AG08396 (cell line): ENCODE results near the gene PRKG1.
"Not testable (repeated sequence)": the region's sequence is repeated elsewhere in the genome, so short reads cannot be mapped to it uniquely, and the experiment has no call there.

Experiments
- DNase-seq: peaks from one replicate; pipeline ENCODE4 v3.0.0; 2012; ENCODE audit warnings: low spot score, mixed read lengths

PRKG1 gene

DNA sequence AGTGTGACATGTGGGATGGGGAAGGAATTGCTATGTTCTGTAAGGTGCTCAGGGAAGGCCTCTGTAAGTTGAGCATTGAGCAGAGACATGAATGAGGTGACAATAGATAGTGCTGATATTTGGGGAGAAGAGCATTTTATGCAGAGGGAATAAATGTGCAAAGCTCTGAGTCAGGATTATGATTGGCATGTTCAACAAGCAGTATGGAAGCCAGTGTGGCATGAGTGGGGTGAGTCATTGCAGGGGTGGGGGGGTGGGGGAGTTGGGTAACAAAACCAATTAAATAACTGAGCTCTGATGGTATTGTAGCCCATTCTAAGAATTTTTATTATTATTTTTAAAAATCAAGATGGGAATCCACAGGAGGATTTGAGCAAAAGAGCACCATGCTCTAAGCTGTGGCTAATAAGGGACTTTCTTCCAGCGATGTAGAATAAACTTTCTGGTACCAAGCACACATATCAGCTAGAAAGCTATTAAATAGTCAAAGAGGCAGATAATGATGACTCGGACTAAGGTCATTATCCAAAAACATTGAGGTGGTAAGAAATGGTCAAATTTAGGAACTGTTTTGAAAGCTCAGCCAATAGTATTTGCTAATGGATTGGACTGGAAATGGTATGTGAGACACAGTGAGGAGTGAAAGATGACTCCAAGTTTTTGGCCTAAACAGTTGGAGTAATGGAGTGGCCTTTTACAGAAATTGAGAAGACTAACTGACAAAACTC is 96.4 kb downstream of the PRKG1 start:
- peak; percentile 35 for DNase-seq

DNA sequence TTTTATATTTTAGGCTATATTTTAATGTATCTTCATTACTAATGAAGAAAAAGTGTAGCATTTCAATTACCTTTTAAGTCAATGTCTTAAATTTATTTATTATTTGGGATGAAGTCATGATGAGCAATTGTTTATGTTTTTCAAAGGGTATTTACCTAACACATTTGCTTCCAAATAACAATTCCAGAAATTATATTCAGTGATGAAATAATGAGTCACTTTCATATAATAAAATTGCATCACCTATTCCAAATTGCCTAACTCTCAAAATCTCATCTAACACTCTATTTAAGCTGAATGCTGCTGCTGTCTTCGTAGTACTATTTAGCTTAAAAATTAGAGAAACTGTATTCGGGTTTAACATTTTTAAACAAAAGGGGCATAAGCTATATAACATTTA is 97.7 kb downstream of the PRKG1 start:
- DNase-seq: no peak

DNA sequence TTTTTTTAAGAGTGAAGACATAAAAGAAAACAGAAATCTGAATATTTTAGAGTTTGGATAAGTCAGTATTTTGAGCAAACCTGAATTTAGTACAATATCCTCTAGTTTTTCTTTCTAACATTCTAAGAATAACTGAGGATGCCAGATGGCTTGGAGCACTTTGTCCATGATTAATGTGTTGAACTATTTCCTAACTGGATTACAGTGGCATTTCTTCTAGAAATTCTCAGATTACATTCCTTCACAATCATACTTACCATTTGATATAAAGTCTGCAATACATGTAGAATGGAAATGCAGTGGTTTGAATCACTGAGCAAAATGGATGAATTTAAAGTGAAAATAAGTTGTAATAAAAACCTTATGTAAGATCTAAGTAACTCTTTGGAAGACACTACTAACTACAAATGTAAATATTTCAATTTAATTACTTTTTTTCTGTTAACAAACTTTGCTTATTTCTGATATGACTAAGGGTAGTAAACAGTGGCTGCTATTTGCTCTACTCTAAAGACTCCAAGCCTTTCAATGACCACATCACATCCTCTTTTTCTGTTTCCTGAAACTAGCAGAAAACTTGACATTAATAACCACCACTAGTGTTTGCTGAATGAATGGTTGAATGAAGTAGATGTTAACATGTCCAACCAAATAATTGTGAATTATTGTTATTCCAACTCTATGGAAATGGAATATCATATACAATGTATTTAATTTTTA is 102.8 kb downstream of the PRKG1 start:
- DNase-seq: peak; percentile 34

GRCh38 chr10:51178634-51179033 is 104.3 kb downstream of the PRKG1 start:
- DNase-seq: no peak

DNA sequence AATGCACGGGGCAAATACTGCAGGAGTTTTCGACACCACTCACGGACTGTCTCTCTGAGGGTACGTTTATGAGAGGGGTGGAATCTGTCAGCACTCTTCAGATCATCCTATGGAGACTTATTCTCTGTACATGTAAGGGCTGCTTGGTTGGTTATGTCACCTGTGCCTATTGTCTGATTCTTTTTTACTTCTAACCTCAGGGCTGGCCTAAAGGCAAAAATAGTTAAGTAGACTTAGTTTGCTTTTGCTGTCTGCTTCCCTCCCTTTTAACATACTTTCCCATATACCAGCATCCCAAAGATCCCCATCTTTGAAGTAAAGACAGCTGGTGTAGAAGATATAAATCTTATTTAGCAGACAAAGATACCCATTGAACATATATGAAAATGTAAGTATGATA is 105.9 kb downstream of the PRKG1 start:
- no peak for DNase-seq

- DNase-seq: no peak
Observed at GRCh38 chr10:51183783-51184182, 109.5 kb downstream of the PRKG1 start.

DNA sequence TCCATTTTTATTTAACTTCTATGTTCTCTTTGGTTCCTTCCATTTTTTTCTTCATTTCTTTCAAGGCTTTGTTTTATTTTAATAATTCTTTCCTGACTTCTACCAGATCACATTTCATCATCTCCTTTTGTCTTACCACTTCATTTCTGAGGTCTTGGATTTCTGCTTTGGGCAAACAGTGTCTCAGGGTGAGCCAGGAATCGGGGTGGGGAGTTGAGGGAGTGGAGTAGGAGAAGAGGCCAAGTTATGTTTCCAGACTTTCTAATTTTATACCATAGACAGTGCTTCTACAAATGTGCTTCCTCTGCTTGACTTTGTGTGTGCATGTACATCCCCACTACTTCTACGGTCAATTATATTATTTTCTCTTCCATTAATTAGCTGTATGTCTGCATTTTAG is 112.1 kb downstream of the PRKG1 start:
- DNase-seq: no peak

DNA sequence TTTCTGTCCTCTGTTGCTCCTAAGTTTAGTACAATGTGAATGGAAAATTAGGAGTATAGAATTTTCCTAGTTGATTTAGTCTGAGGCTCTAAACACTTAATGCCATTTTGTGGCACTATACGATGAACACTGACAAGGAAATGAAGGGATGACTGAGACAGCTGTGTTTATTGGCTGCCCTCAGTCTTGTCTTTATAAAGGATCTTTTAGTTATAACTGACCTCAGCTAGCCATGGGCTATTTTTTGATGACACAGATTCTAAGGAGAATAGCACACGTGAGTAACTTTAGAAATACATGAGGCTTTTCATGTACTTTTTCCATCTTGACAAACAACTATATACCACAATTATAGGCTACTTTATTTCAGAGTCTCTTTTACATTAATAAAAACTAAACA is 113.7 kb downstream of the PRKG1 start:
- no peak for DNase-seq

GRCh38 chr10:51188866-51189265 is 114.6 kb downstream of the PRKG1 start:
- no peak for DNase-seq

DNA sequence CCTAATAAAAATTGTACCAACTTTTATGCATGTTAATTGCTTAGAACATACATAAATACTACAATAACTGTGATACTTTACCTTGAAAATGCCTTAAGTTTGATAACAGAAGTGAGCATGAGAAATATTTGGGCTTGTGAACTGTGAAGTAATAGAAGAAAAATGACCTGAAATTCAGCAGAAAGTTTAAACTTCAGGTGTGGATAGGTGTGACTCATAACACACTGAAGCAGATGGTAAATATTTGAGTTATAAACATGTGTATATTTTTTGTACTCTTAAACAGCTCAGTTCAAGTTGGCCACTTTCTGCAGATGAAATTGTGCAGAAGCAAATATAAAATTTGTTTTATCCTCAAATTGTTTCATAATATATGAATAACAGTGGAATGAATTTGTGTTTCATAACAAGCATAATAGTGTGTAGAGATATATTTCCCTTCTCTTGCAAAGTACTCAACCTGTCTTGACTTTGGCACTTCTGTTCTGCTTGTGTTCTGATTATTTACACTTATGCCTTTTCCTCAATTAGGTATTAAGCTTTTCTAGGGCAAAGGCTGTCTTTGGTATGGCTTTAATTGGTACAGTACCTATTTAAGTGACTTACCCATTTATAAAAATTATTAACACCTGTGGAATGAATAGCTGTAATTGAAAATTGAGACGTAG is 122.4 kb downstream of the PRKG1 start:
- DNase-seq: no peak

GRCh38 chr10:51198170-51198569 is 123.9 kb downstream of the PRKG1 start:
- DNase-seq: no peak

- DNase-seq: no peak
Observed at GRCh38 chr10:51201947-51202346, 127.7 kb downstream of the PRKG1 start.

GRCh38 chr10:51203359-51203758 is 129.1 kb downstream of the PRKG1 start:
- DNase-seq: no peak

DNA sequence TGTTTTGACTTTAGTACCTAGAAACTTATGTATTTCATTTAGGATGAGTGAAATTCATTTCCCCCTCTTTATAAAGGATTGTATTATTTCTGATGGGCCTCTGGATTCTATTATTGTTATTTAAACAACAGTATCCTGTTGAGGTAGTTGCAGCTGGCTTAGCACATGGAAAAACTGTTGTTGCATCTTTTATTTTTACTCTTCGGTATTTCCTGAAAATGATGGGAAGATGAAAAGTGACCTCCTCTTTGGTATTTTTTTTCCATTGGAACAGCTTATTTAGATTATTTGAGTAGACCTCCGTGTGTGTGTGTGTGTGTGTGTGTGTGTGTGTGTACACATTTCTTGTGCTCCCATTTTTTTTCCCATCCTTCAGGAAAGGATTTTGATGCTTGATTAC is 129.8 kb downstream of the PRKG1 start:
- DNase-seq: no peak

DNA sequence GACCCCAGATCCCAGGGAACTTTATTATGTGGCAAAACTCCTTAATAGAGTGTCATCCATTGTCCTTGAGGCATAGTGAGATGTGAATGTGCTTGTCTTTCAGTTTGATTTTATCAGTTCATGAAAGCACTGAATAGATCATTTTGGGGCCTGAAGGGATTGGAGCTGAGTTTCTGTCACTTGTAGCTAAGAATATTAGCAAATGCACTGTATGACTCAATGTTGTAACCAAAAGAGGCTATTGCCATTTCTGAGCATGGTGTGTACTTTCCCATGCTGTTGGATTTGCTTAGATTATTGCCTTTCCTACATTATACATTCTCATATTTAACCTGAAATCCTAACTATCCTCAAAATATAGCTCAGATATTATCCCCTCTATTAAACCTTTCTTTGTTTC is 130.4 kb downstream of the PRKG1 start:
- no peak for DNase-seq

DNA sequence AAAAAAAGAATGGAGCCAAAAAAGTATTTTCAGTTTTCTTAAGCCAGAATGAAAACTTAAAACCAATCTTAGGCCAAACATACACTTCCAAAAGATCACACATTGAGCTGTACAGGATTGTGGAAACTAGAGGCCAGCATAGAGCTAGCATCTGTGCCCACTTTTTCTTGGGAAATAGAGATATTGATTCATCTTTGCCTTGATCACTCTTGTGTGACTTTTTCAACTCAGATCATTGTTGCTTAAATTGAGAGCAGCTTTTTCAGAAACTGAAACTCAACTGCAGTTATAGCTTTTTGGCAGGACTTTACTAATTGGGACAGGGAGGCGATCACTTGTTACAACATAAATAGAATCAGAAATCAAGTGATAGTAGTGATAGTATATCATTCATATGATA is 132.2 kb downstream of the PRKG1 start:
- no peak for DNase-seq

DNA sequence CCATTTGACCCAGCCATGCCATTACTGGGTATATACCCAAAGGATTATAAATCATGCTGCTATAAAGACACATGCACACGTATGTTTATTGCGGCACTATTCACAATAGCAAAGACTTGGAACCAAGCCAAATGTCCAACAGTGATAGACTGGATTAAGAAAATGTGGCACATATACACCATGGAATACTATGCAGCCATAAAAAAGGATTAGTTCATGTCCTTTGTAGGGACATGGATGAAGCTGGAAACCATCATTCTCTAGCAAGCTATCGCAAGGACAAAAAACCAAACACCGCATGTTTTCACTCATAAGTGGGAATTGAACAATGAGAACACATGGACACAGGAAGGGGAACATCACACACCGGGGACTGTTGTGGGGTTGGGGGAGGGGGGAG is 138.7 kb downstream of the PRKG1 start:
- DNase-seq: not testable (repeated sequence)

- DNase-seq: no peak
Observed at GRCh38 chr10:51214207-51215196, 140.2 kb downstream of the PRKG1 start.

- peak; percentile 8 for DNase-seq
Observed at GRCh38 chr10:51215951-51216834, 141.9 kb downstream of the PRKG1 start.

DNA sequence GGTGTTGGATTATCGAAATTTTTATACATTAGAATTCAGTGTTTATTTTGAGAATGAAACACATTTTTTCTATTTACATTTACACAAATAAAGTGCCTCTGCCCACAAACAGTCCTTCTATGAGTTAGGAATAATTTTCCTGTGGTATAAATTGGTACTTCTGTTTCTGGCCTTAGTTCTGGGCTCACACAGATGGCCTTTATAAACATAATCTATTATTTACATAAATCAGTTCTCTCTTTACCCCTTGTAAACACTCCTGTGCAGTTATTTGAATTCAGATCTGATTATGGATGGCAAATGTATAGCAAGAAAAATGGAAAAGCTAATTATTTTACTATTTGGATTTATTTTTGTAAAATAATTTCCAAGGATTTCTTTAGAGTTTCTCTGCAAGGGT is 143.2 kb downstream of the PRKG1 start:
- no peak for DNase-seq

GRCh38 chr10:51224671-51225161 is 150.4 kb downstream of the PRKG1 start:
- peak; percentile 17 for DNase-seq
